GM23248 (cell line): ENCODE data around the gene GMPR.

Experiments used
- EZH2 ChIP-seq: fragments of 200-600 bp; sonication (generic); IDR thresholded peaks from 2 replicates; pipeline ENCODE4 v1.6.1; 2018; ENCODE audit warnings: antibody characterized with exemption, mild to moderate bottlenecking; ENCODE audit not compliant: insufficient read depth, poor library complexity, severe bottlenecking
- EZH2phosphoT487 ChIP-seq: fragments of 200-600 bp; sonication (generic); IDR thresholded peaks from 2 replicates; pipeline ENCODE4 v1.6.1; 2018; ENCODE audit warnings: antibody characterized with exemption, moderate library complexity, mild to moderate bottlenecking, low read depth; ENCODE audit not compliant: insufficient read depth

DNA sequence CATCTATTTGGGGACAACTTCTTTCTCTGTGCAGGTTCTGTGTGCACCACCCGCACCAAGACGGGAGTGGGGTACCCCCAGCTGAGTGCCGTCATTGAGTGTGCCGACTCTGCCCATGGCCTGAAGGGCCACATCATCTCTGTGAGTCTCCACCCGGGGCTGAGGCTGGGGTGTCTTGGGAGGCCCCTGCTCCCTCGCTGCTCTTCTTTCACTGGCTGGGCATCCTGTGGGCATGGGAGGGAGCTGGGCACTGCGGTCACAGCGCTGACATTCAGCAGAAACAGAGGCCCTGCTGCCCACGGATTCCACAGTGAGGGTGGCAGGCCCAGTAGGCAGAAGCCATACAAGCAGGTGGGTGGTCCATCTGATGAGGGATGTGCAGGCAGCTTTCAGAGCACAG, 40.4 kb downstream of the GMPR start:
- TF ChIP-seq EZH2phosphoT487 (no peak), EZH2 (no peak)
